WTC11 (cell line): ENCODE data around the gene OR2M4.

Experiments
- ZNF219 ChIP-seq: sonication (generic); formaldehyde crosslinking; IDR thresholded peaks from 2 replicates; pipeline ENCODE4 v1.8.0; 2023; ENCODE audit warnings: missing genetic modification reagents, mild to moderate bottlenecking, borderline replicate concordance
- TF ChIP-seq, protein P1 (sequence below): fragments of 200-600 bp; IDR thresholded peaks from 2 replicates; pipeline ENCODE4 v1.8.0; 2022; ENCODE audit warnings: antibody characterized with exemption
- TF ChIP-seq, protein P2 (sequence below): sonication (generic); formaldehyde crosslinking; IDR thresholded peaks from 2 replicates; pipeline ENCODE4 v1.8.1; 2022; ENCODE audit warnings: low read depth, missing genetic modification reagents, borderline replicate concordance
- TF ChIP-seq, protein P3 (sequence below): sonication (generic); formaldehyde crosslinking; IDR thresholded peaks from 2 replicates; pipeline ENCODE4 v1.8.0; 2022; ENCODE audit warnings: mild to moderate bottlenecking, missing genetic modification reagents

DNA sequence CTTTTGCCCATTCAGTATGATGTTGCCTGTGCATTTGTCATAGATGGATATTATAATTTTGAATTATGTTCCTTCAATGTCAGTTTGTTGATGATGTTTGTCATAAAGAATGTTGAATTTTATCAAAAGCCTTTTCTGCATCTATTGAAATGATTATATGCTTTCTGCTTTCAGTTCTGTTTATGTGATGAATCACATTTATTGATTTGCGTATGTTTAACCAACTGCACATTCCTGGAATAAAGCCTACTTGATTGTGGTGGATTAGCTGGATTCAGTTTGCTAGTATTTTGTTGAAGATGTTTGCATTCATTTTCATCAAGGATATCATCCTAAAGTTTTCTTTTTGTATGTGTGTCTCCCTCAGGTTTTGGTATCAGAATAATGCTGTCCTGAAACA, 5.7 kb upstream of the OR2M4 start:
- TF ChIP-seq, protein P1, sequence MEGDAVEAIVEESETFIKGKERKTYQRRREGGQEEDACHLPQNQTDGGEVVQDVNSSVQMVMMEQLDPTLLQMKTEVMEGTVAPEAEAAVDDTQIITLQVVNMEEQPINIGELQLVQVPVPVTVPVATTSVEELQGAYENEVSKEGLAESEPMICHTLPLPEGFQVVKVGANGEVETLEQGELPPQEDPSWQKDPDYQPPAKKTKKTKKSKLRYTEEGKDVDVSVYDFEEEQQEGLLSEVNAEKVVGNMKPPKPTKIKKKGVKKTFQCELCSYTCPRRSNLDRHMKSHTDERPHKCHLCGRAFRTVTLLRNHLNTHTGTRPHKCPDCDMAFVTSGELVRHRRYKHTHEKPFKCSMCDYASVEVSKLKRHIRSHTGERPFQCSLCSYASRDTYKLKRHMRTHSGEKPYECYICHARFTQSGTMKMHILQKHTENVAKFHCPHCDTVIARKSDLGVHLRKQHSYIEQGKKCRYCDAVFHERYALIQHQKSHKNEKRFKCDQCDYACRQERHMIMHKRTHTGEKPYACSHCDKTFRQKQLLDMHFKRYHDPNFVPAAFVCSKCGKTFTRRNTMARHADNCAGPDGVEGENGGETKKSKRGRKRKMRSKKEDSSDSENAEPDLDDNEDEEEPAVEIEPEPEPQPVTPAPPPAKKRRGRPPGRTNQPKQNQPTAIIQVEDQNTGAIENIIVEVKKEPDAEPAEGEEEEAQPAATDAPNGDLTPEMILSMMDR, result no peak
- TF ChIP-seq ZNF219 (CRISPR knock-in tag), result no peak
- TF ChIP-seq, protein P2, sequence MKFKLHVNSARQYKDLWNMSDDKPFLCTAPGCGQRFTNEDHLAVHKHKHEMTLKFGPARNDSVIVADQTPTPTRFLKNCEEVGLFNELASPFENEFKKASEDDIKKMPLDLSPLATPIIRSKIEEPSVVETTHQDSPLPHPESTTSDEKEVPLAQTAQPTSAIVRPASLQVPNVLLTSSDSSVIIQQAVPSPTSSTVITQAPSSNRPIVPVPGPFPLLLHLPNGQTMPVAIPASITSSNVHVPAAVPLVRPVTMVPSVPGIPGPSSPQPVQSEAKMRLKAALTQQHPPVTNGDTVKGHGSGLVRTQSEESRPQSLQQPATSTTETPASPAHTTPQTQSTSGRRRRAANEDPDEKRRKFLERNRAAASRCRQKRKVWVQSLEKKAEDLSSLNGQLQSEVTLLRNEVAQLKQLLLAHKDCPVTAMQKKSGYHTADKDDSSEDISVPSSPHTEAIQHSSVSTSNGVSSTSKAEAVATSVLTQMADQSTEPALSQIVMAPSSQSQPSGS (CRISPR knock-in tag), result no peak
- TF ChIP-seq, protein P3, sequence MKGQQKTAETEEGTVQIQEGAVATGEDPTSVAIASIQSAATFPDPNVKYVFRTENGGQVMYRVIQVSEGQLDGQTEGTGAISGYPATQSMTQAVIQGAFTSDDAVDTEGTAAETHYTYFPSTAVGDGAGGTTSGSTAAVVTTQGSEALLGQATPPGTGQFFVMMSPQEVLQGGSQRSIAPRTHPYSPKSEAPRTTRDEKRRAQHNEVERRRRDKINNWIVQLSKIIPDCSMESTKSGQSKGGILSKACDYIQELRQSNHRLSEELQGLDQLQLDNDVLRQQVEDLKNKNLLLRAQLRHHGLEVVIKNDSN (CRISPR knock-in tag), result no peak
